NCI-H748 treated with DMSO at 0.1 percent for 48 hours (cell line): Measurements from ENCODE around the gene DUSP1.
"Not testable (repeated sequence)": the region's sequence is repeated elsewhere in the genome, so short reads cannot be mapped to it uniquely, and the experiment has no call there.

Experiments
- DNase-seq: peaks from one replicate; lab custom pipeline; 2025; lab: John Stamatoyannopoulos, UW

DUSP1 gene

GRCh38 chr5:172770675-172771438 lies at the start of gene DUSP1:
TSS of gene DUSP1 (minus strand) at chr5:172771195. CDS start at chr5:172770952, 243 bp downstream.
- peak; percentile 90 for DNase-seq

- no peak for DNase-seq
These were observed 49.2 kb upstream of the DUSP1 start for GRCh38 chr5:172820046-172820767.

GRCh38 chr5:172819569-172819968 lies 48.6 kb upstream of the DUSP1 start:
- DNase-seq: no peak

- DNase-seq: no peak
These were observed 47.1 kb upstream of the DUSP1 start for GRCh38 chr5:172818081-172818480.

GRCh38 chr5:172817664-172818063 lies 46.7 kb upstream of the DUSP1 start:
- no peak for DNase-seq

- DNase-seq: no peak
These were observed 46.0 kb upstream of the DUSP1 start for GRCh38 chr5:172816925-172817562.

- DNase-seq: no peak
These were observed 44.6 kb upstream of the DUSP1 start for GRCh38 chr5:172815631-172816030.

GRCh38 chr5:172810996-172811395 lies 40.0 kb upstream of the DUSP1 start:
- not testable (repeated sequence) for DNase-seq

- DNase-seq: no peak
These were observed 38.8 kb upstream of the DUSP1 start for GRCh38 chr5:172809774-172810173.

- DNase-seq: no peak
These were observed 36.8 kb upstream of the DUSP1 start for GRCh38 chr5:172807766-172808311.

GRCh38 chr5:172806897-172807672 lies 36.1 kb upstream of the DUSP1 start:
- no peak for DNase-seq

- DNase-seq: no peak
These were observed 34.8 kb upstream of the DUSP1 start for GRCh38 chr5:172805736-172806255.

GRCh38 chr5:172805018-172805683 lies 34.2 kb upstream of the DUSP1 start:
- no peak for DNase-seq

GRCh38 chr5:172802567-172803176 lies 31.7 kb upstream of the DUSP1 start:
- no peak for DNase-seq

GRCh38 chr5:172802112-172802511 lies 31.1 kb upstream of the DUSP1 start:
- no peak for DNase-seq

GRCh38 chr5:172801179-172801671 lies 30.2 kb upstream of the DUSP1 start:
- no peak for DNase-seq

GRCh38 chr5:172800088-172800551 lies 29.1 kb upstream of the DUSP1 start:
- DNase-seq: no peak

- DNase-seq: no peak
These were observed 28.4 kb upstream of the DUSP1 start for GRCh38 chr5:172799416-172799815.

GRCh38 chr5:172798422-172799215 lies 27.6 kb upstream of the DUSP1 start:
- DNase-seq: no peak
